ENCODE measurements around the gene F7.

DNA sequence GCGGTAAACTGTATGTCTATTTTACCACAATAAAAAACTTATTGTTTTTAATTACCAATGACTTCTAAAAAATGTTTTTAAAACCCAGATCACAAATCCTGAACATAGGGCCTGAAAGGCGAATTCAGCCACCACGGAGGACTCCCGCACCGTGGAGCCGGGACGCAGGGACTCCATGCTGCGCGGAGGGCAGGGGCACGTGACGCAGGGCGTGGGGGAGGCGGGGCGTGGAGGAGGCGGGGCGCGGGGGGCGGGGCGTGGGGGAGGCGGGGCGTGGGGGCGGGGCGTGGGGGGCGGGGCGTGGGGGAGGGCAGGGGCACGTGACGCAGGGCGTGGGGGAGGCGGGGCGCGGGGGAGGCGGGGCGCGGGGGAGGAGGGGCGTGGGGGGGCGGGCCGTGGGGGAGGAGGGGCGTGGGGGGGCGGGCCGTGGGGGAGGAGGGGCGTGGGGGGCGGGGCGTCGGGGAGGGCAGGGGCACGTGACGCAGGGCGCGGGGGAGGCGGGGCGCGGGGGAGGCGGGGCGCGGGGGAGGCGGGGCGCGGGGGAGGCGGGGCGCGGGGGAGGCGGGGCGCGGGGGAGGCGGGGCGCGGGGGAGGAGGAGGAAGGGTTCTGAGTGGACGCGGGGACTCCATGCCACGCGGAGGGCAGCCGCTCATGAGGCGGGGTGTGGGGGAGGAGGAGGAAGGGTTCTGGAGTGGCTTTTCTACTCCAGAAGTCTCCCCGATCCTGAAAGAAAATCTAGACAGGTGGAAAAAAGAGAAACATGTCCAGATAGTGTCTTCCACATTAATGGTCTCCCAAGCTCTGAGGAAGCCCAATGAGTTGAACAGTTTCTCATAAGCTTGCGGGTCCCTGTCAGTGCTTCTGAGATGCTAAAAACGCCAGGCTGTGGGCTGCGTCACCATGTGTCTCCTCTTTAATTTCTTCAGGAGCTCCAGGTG lies 48.5 kb downstream of the F7 start:
- TF ChIP-seq, protein P1, sequence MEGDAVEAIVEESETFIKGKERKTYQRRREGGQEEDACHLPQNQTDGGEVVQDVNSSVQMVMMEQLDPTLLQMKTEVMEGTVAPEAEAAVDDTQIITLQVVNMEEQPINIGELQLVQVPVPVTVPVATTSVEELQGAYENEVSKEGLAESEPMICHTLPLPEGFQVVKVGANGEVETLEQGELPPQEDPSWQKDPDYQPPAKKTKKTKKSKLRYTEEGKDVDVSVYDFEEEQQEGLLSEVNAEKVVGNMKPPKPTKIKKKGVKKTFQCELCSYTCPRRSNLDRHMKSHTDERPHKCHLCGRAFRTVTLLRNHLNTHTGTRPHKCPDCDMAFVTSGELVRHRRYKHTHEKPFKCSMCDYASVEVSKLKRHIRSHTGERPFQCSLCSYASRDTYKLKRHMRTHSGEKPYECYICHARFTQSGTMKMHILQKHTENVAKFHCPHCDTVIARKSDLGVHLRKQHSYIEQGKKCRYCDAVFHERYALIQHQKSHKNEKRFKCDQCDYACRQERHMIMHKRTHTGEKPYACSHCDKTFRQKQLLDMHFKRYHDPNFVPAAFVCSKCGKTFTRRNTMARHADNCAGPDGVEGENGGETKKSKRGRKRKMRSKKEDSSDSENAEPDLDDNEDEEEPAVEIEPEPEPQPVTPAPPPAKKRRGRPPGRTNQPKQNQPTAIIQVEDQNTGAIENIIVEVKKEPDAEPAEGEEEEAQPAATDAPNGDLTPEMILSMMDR (IDR thresholded peaks at IDR 0.05; ENCODE audit: insufficient read depth, low read length, poor library complexity, severe bottlenecking), result no peak
- no peak for TF ChIP-seq EZH2phosphoT487 (conservative IDR thresholded peaks at IDR 0.05; ENCODE audit: low read length)
